Omental fat pad (tissue), 4 donors: ENCODE data around the gene ZFR2. TPM values are rescaled to one million over a fixed set of nuclear protein-coding genes. Genes with fewer than 3 reads are reported as not detected.
A peak's percentile ranks its signal among the peaks of the same experiment; 100 is the strongest.

ENCODE experiments used
- ATAC-seq: fragments of 150-250 bp; one replicate; pipeline ENCODE4 v1.9.1; 2016; ENCODE audit warnings: mild to moderate bottlenecking, moderate library complexity; ENCODE audit not compliant: low FRiP score
- DNase-seq: peaks from one replicate; pipeline ENCODE4 v3.0.0-alpha.2; 2019; ENCODE audit warnings: low spot score
- CTCF ChIP-seq, 3 donors: fragments of 450-650 bp; IDR thresholded peaks; one replicate each; pipeline ENCODE4 v1.5.1; 2016 to 2017; ENCODE audit warnings: antibody characterized with exemption in 3 of 3, mild to moderate bottlenecking in 3 of 3, moderate library complexity in 2 of 3
- total RNA-seq, 4 donors: library from RNA; depleted of rRNA; stranded (reverse); fragments of >200 nt; gene quantifications; one replicate each; pipeline ENCODE4 v1.1.0, GENCODE V29; 2016

Gene ZFR2
- total RNA-seq, 4 donors from 2014 or later, result 0.12 TPM; not detected in 3

DNA sequence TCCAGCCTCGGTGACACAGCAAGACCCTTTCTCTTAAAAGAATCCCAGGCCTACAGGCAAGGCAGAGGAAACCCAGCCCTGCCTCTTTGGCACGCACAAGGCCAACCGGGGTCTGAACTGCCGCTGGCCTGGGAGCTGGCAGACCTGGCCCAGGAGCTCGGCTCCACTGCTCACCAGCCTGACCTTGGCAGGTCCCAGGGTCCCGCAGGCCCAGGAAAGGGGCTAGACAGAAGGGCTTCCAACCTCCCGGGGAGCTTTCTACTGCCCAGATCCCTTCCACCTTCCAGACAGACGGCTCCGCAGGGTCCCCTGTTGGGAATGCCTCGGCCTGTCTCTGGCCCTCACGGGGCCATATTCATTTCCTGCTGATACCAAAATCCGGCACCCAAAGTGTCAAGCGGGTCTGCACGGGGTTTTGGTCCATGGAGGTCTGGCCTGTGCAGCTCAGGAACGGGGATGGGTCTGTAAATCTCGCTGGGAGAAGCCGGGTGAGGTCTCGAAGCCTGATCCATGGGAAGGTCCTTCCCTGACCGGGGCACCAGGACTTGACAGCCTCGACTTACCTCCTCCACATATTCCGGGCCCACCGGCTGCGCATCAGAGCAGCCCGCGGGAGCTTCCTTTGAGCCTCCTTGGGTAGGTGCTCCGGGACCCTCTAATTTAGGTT lies 46.0 kb downstream of the ZFR2 start:
- ATAC-seq (no peak), DNase-seq (no peak)
- no peak for TF ChIP-seq CTCF (IDR thresholded peaks at IDR 0.05)

- TF ChIP-seq CTCF (IDR thresholded peaks at IDR 0.05), result peak in 2 of 3 donors; percentile 91 to 97
- ATAC-seq, result no peak
- peak; percentile 68 for DNase-seq
Measured at GRCh38 chr19:3821857-3822364, 46.9 kb downstream of the ZFR2 start.

DNA sequence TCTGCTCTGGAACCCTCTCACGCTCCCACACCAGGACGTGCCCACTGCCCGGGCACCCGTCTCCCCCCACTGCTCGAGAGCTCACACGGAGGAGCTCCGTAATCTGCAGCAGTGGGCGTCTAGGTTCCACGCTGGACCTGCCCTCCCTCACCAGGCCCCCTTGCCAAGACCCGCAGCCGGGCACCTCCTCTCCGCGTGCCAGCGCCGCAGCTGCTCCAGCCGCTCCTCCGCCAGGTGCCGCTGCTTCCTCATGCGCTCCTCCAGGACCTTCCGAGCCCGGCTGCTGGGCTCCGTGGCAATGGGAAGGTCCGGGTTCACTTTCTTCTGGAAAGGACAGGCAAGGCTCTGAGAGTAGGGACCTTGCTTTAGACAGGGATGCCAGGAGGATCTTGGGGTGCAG lies 47.7 kb downstream of the ZFR2 start:
- ATAC-seq (no peak), DNase-seq (no peak)
- no peak for TF ChIP-seq CTCF (IDR thresholded peaks at IDR 0.05)

DNA sequence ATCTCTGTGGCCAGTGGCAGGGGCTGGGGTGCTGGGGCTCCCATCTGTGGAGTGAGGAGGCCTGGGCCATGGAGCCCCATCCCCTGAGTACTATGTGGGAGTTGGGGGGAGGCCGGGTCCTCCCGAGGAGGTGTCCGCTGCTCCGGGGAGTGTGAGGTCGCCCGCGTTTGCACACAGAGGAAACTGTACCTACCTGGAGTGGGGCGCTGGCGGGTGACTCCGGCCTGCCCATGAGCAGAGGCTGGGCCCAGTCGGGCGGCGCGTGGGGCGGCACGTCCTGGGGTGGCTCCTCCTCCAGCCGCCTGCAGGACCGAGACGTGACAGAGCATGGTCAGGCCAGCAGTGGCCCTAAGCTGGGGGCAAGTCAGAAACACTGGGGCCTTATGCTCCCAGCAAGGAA lies 48.8 kb downstream of the ZFR2 start:
- no peak for DNase-seq
- no peak for TF ChIP-seq CTCF (IDR thresholded peaks at IDR 0.05)
- ATAC-seq, result no peak

- DNase-seq (no peak), ATAC-seq (no peak)
- TF ChIP-seq CTCF (IDR thresholded peaks at IDR 0.05), result no peak
Measured at GRCh38 chr19:3818918-3819317, 49.9 kb downstream of the ZFR2 start.

DNA sequence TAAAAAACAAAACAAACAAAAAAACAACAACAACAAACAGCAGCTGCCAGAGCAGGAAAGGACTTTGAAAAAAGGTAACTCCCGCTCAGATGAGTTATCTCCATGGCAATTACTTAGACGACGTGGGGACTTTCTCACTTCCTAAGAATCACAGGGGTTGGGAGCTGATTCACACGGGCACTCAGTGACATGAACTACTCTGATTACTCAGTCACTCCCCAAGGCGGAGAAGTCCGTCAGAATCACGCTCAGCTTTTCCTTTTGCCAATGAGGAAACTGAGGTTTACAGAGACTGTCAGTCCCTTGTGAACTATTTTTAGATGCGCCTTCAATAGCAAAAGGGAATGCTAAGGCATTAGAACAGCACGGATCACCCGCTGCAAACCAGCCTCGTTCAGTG lies 50.4 kb downstream of the ZFR2 start:
- TF ChIP-seq CTCF (IDR thresholded peaks at IDR 0.05), result no peak
- DNase-seq (no peak), ATAC-seq (no peak)

GRCh38 chr19:3817761-3818160 lies 51.1 kb downstream of the ZFR2 start:
- TF ChIP-seq CTCF (IDR thresholded peaks at IDR 0.05), result no peak
- no peak for ATAC-seq
- DNase-seq, result no peak
